AG04449 (cell line): Measurements from ENCODE around the gene MAN1A1.

Source experiments
- CTCF ChIA-PET: fragments of 350-600 bp; formaldehyde crosslinking; extraction: SDS; loops from one replicate; lab custom pipeline; 2021; ENCODE audit warnings: antibody characterized with exemption; lab: Yijun Ruan, JAX
- POLR2A ChIA-PET: fragments of 400-600, 350-600 bp; formaldehyde crosslinking; extraction: SDS; loops from one replicate; lab custom pipeline; 2020; ENCODE audit warnings: antibody characterized with exemption, inconsistent platforms; lab: Yijun Ruan, JAX
- DNase-seq: peaks from one replicate; pipeline ENCODE4 v3.0.0-alpha.2; 2010; ENCODE audit warnings: low read depth, low spot score
- H3K4me3 ChIP-seq: 2 replicates; pipeline ENCODE4 v1.5.1; 2011; ENCODE audit warnings: low read depth, mild to moderate bottlenecking, control low read depth, low read length
- CTCF ChIP-seq: IDR thresholded peaks from one replicate; pipeline ENCODE4 v1.5.1; 2011; ENCODE audit warnings: mild to moderate bottlenecking, moderate library complexity, low read length, control low read depth, inconsistent platforms; ENCODE audit not compliant: insufficient read depth; ENCODE audit errors: missing control alignments

The MAN1A1 gene

GRCh38 chr6:119129148-119129967, 220.2 kb downstream of the MAN1A1 start:
- DNase-seq = no peak
- CTCF ChIA-PET = interaction anchor here (0.6 to 2.3 kb wide), 32 partner anchors 9 to 850 kb away, joined by 3 to 21 read pairs (median 4); no protein-coding TSS in a partner anchor
- POLR2A ChIA-PET = interaction anchor here (0.5 kb wide), 1 partner anchor 1964 kb away, joined by 3 read pairs; no protein-coding TSS in a partner anchor
- peak; percentile 60 for TF ChIP-seq CTCF
- no peak overlapping the region for H3K4me3 ChIP-seq

- POLR2A ChIA-PET = no interaction called here
- H3K4me3 ChIP-seq = no peak overlapping the region
Measured at GRCh38 chr6:119128252-119128912, 221.2 kb downstream of the MAN1A1 start.

GRCh38 chr6:119127627-119128026, 221.9 kb downstream of the MAN1A1 start:
- ChIA-PET POLR2A (no interaction called here), CTCF (interaction anchor here (0.7 to 1.4 kb wide), 3 partner anchors 10 to 850 kb away, joined by 3 to 6 read pairs (median 3); no protein-coding TSS in a partner anchor)
- H3K4me3 ChIP-seq = no peak overlapping the region
- no peak for DNase-seq
- no peak for TF ChIP-seq CTCF

More at GRCh38 chr6:119128252-119128912, 221.2 kb downstream of the MAN1A1 start:
- CTCF ChIA-PET = interaction anchor here (0.9 to 2.3 kb wide), 18 partner anchors 8 to 851 kb away, joined by 3 to 21 read pairs (median 7); no protein-coding TSS in a partner anchor
- DNase-seq = no peak
- no peak for TF ChIP-seq CTCF
